Omental fat pad (tissue), 4 donors: ENCODE measurements around the gene ECD. TPM values are rescaled to one million over a fixed set of nuclear protein-coding genes. Genes with fewer than 3 reads are reported as not detected.

Source experiments
- ATAC-seq: fragments of 150-250 bp; one replicate; pipeline ENCODE4 v1.9.1; 2016; ENCODE audit warnings: mild to moderate bottlenecking, moderate library complexity; ENCODE audit not compliant: low FRiP score
- DNase-seq: peaks from one replicate; pipeline ENCODE4 v3.0.0-alpha.2; 2019; ENCODE audit warnings: low spot score
- total RNA-seq, 4 donors: library from RNA; depleted of rRNA; stranded (reverse); fragments of >200 nt; gene quantifications; one replicate each; pipeline ENCODE4 v1.1.0, GENCODE V29; 2016
- TF ChIP-seq, protein P1 (sequence below), 3 donors: fragments of 450-650 bp; IDR thresholded peaks; one replicate each; pipeline ENCODE4 v1.5.1; 2016 to 2017; ENCODE audit warnings: antibody characterized with exemption in 3 of 3, mild to moderate bottlenecking in 3 of 3, moderate library complexity in 2 of 3

The ECD gene
- total RNA-seq, 4 donors from 2014 or later, result 24.9 to 43.4 (median 35.5) TPM

GRCh38 chr10:73139251-73139650 is 28.6 kb downstream of the ECD start:
- DNase-seq (no peak), ATAC-seq (no peak)
- TF ChIP-seq, protein P1, sequence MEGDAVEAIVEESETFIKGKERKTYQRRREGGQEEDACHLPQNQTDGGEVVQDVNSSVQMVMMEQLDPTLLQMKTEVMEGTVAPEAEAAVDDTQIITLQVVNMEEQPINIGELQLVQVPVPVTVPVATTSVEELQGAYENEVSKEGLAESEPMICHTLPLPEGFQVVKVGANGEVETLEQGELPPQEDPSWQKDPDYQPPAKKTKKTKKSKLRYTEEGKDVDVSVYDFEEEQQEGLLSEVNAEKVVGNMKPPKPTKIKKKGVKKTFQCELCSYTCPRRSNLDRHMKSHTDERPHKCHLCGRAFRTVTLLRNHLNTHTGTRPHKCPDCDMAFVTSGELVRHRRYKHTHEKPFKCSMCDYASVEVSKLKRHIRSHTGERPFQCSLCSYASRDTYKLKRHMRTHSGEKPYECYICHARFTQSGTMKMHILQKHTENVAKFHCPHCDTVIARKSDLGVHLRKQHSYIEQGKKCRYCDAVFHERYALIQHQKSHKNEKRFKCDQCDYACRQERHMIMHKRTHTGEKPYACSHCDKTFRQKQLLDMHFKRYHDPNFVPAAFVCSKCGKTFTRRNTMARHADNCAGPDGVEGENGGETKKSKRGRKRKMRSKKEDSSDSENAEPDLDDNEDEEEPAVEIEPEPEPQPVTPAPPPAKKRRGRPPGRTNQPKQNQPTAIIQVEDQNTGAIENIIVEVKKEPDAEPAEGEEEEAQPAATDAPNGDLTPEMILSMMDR (IDR thresholded peaks at IDR 0.05), result no peak

DNA sequence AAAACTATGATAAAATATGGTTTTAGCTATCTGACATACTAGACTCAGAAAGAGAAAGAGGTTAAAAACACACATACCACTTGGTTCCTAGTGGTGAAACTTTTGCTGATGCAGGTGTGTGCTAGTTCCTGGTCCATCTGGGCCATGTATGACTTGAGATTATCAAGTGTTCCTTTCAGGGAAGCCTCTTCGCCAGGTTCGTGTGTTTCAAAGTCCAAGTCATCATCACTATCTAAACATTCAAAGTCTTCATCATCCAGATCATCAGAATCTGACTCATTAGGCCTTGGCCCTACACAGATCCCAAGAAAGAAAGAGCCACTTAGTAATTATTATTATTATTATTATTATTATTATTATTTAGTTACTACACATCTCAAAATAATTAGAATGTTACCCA is 31.2 kb downstream of the ECD start:
- no peak for DNase-seq
- no peak for ATAC-seq
- TF ChIP-seq, protein P1 (IDR thresholded peaks at IDR 0.05), result no peak

DNA sequence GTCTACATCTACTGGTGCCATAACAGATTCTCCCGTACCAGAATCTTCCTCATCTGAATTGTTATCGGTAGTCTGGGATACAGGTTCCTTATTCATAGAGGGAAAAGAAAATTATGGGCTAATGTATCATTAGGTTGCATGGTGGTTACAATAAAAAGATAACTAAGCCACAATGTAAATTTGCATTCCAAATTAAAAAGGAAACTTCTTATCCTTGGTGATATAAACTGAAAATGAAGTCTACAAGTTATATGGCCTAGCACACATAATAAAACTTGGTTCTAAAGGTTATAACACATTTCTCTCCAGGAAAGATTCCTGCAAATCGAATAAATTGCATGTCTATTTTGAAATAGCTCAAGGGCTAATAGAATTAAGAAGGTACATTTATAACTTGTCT is 33.1 kb downstream of the ECD start:
- TF ChIP-seq, protein P1 (IDR thresholded peaks at IDR 0.05), result no peak
- no peak for DNase-seq
- ATAC-seq, result no peak

DNA sequence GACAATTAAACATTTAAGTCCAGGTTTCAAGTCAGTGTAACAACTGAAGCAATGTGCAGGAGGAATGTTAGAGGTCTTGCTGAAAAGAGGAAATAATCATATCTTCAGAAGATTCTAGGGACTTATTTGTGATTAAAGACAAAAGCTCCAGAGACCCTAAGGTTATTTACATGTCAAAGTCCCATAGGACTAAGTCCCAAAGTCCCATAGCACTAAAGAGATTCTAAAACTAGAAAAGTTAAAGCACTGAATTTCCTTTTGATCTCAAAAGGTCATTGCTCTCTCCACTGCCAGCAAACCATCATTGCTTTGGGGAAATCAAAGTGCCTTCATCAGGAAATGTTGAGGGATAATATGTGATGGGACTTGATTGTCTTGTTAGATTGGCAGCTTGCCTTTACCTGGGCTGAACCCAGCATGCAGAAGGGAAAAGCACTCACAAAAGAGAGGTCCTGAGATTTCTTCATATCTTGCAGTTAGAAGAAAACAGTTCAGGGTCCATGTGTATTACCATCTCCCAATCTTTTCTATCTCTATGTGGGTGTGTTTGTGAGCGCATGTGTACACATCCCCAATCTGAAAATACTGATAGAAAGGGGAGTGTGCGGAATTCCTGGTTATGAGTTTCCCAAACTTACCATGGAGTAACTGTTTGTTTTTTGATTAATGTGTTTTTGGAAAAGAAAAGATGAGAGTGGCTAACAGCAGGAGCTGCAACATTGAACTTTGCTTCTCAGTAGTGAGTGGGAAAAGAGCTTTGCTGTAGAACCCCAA is 35.7 kb downstream of the ECD start:
- no peak for DNase-seq
- TF ChIP-seq, protein P1 (IDR thresholded peaks at IDR 0.05), result no peak
- ATAC-seq, result no peak

DNA sequence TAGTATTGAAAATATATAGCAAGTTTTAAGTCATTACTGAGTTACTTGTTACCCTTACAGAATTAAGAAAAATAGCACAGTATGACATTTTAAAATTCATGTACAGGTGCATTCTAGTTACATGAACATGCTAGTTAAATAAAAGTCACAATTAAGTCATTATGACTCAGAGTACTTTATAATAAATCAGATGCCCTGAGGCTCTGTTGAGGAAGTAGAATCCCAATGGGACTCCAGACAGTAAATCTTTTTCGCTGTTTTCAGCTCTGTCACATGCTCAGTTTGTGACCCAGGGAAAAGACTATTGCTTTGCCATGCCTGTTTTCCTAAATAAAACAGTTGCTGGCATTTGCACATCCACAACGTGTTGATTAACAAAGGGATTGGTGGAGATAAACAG is 36.5 kb downstream of the ECD start:
- ATAC-seq, result no peak
- TF ChIP-seq, protein P1 (IDR thresholded peaks at IDR 0.05), result no peak
- no peak for DNase-seq

GRCh38 chr10:73126343-73126742 is 41.5 kb downstream of the ECD start:
- ATAC-seq, result no peak
- TF ChIP-seq, protein P1 (IDR thresholded peaks at IDR 0.05), result no peak
- DNase-seq, result no peak

DNA sequence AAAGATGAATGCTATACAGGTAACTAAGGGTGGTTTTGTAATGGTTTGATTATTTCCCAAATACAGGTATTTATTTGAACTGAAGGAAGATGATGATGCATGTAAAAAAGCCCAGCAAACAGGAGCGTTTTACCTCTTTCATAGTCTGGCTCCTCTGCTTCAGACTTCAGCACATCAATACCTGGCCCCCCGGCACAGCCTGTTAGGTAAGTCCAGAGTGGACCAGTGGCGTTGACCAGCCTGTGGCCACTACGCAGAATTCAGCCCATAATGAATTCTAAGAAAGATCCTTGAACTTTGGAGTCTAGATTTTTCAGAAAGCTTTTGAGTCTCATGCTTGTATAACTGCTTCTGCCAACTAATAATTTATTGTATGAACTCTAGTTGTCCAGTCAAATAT is 47.9 kb downstream of the ECD start:
- ATAC-seq, result no peak
- TF ChIP-seq, protein P1 (IDR thresholded peaks at IDR 0.05), result no peak
- no peak for DNase-seq
